ENCODE measurements around the gene CHST11.

CHST11 gene

DNA sequence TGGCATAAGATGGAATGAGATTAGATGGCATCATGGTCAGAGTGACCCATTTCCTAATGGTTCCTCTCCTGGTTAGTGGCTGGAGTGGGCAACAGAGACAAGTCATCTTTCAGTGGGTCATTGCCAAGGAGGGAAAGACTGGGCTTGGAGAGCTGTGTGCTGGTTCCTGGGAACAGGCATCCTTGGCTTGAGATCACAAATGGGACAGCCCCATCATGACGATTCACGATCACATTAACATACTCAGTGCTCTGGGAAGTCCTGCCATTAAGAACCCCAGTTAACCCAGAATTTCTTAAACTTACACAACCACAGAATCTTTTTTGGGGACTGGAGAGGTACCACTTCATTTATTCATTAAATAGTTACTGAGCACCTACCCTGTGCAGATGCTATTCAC lies 27.3 kb downstream of the CHST11 start:
- no peak for FAIRE-seq

- no peak for FAIRE-seq
Measured at GRCh38 chr12:104485651-104486362, 29.1 kb downstream of the CHST11 start.

DNA sequence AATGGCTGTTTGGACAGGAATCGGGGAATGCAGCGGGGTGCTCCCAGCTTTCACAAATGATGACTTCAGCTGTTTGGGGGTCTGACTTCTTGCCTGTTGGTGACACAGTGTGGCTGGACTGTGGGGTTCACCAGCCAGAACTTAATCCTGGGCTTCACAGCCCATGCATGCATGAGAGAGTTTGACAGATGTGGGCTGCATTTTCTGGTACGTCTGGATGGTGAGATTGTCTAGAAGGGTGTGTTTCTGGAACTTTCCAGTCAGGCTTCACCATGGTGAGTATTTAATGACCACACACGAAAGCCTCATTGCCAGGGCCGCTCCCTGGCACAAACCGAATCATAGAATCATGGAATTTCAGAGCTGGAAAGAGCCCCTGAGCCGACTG lies 29.6 kb downstream of the CHST11 start:
- no peak for FAIRE-seq

DNA sequence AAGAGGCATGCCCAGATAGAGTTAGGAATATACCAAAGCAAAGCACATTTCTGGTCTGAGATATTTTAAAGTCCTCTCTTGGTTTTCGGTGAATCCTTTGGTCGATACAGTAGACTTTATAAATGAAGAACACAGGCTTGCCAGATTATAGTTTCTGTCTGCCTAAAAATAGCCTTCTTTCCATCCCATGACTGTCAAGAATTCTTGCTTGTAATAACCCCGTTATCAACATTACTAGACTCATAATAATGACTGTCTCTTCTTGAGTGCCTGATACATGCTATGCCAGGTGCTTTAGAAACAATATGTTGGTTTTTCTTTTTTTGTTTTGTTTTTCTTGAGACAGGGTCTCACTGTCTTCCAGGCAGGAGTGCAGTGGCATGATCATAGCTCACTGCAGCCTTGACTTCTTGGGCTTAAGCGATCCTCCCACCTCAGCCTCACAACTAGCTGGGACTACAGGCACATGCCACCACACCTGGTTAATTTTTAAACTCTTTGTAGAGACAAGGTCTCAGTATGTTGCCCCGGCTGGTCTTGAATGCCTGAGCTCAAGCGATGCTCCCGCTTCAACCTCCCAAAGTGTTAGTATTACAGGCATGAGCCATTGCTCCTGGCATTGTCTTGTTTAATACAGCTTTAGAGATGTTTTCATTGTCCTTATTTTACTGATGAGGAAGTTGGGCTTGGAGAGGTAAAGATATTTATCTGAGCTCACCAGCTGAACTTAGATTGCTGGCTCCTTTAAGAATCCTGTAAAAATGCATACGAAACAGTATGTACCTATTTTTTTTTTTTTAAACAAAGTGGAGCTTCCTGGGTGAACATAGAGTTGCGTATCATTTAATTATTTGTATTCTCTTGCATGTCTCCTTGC lies 30.4 kb downstream of the CHST11 start:
- no peak for FAIRE-seq

- FAIRE-seq = no peak
Measured at GRCh38 chr12:104488374-104488773, 31.6 kb downstream of the CHST11 start.

DNA sequence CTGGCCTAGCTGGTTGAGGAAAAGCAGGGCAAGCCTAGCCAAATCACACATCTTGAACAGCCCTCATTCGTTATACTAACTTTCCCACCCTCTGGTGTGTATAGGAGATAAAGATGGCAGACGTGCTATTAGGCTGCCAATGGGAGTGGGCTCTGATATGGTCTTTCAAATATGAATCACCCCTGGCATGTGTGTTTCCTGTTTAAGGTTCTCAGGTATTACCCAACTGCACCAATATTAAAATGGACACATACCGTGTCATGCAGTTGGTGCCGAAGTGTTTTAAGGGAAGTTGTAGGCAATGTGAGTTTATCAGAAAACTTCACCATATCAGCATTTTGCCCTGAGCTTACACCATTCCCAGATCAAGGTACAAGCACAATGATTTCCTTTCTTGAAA lies 33.4 kb downstream of the CHST11 start:
- FAIRE-seq = no peak

DNA sequence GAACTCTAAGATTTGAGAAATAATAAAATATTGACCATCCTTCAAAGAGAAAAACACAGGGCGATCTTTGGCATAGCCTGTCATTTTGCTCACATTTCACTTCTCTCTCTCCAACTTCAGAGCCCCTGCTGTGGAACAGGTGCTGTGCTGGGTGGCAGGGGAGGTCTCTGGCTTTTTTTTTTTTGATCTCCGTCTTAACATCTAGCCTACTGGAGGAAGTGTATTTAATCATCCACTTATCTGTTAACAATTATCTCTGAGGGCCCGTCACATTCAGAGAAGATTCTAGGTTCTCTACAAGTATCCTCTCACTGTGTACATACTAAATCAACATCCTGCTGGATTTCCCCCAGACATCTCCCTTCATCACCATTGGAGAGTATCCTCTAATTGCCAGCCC lies 34.1 kb downstream of the CHST11 start:
- FAIRE-seq = no peak

GRCh38 chr12:104493496-104493895 lies 36.7 kb downstream of the CHST11 start:
- FAIRE-seq = no peak

GRCh38 chr12:104494137-104494792 lies 37.5 kb downstream of the CHST11 start:
- FAIRE-seq = no peak

- no peak for FAIRE-seq
Measured at GRCh38 chr12:104494793-104495158, 38.0 kb downstream of the CHST11 start.

- FAIRE-seq = no peak
Measured at GRCh38 chr12:104495786-104496185, 39.0 kb downstream of the CHST11 start.

- no peak for FAIRE-seq
Measured at GRCh38 chr12:104496336-104496735, 39.6 kb downstream of the CHST11 start.

DNA sequence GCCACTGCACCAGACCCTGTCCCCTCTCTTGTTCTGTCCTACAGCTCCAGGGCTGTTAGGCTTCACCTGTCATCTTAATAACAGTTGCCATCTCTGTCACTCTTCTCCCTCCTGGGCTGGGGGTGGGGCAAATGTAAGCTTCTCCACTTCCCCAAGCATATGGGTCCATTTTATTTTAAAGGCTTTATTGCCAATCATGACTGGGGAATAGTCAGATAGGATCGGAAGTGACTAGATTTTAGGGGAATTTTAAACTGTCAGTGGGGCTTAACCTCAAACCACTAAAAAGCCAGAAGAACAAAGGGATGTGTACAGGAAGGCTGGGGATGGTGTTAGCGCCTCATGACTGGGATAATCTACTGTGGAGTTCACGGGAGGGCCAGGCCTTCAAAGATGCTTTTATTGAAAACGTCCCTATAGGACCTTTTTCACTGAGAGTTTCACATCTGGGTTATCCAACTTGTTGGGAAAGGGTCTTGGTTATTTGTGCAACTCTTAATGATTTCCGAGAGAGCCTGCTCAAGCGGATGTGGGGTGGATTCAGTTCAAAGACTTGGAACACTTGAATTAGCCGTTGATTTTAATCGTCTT lies 41.6 kb downstream of the CHST11 start:
- no peak for FAIRE-seq

DNA sequence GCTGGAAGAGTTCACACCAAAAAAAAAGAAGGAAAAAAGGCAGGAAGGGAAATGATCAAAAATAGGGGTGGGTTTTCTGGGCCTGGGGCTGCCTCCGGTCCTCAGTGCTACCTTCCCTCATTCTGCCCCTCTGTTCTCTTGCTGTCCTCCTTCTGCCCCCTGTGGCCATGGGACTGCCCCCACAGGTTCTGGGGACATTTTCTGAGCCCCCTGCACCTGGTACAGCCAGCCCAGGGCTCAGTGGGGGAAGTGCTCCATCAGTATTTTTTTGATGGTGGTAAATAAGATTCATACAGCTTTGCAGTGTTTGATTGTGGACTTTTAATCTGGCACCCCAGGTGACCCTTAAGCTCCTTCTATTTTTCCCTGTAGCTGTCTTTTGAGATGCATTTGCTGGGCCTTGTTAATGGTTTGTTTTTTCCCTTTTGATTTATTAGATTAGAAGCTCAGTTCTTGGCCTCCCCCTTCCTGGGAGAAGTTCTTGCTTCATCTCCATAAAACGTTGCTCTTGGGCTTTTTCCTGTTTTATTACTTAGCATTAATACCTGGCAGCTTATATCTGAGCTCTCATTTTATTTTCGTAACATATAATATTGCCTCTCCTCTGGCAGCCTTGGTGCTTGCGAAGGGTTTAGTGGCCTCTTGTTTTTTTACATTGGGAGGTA lies 43.1 kb downstream of the CHST11 start:
- FAIRE-seq = no peak

- no peak for FAIRE-seq
Measured at GRCh38 chr12:104501115-104501514, 44.4 kb downstream of the CHST11 start.

GRCh38 chr12:104501660-104502059 lies 44.9 kb downstream of the CHST11 start:
- no peak for FAIRE-seq

- no peak for FAIRE-seq
Measured at GRCh38 chr12:104502217-104502616, 45.5 kb downstream of the CHST11 start.

DNA sequence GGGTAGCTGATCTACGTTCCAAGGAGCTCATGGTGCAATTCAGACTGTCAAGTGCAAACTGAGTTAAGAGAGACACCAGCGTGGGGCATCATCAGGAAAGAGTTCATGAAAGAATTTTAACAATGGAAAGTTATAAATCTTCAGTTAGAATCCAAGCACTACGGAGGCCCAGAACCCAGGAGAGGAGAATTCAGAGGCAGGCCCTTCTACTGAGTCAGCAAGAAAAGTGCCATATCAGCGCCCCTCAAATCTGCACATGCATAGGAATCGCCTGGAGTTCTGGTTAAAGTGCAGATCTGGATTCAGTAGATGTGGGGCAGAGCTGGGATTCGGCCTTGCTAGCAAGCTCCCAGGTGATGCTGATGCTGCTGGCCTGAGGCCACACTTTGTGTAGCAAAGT lies 45.9 kb downstream of the CHST11 start:
- no peak for FAIRE-seq

DNA sequence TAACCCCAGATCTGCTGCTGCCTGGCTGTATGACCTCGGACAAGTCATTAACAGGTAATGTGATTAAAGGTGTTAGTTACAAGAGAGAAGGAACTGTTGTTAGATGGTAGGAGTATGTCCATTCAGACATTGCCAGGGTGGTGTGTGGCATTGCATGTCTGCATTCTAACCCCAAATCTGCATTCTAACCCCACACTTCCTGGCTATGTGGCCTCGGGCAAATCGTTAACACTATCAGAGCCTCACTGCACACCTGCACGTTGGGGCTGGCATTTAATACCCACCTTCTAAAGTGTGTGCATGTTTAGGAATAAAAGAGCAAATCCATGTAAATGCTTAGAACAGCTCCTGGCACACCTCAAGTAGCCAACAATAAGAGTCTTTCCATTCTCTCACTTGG lies 46.4 kb downstream of the CHST11 start:
- FAIRE-seq = no peak

DNA sequence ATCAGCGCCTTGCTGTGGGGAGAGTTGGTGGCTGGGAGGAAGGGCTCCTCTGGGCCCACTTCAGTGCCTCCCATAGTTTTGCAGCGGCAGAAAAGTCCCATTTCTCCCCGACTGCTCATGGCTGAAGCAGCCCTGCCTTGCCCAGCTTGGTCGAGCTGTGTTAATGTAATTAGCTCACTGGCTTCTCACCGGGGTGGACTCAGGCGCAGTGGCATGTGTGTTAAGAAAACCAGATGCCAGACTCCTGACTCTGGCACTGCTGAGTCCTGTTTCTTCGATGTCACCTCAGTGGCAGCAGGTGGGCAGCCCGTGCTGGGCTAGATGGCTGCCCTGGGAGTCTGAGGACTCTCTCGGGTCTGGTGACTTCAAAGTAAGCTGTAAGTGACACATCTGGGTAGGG lies 47.4 kb downstream of the CHST11 start:
- no peak for FAIRE-seq

- no peak for FAIRE-seq
Measured at GRCh38 chr12:104505095-104505818, 48.5 kb downstream of the CHST11 start.
